Cortex of kidney (tissue), 1 donor: ENCODE measurements around the gene RLBP1.
"Not testable (repeated sequence)": the region's sequence is repeated elsewhere in the genome, so short reads cannot be mapped to it uniquely, and the experiment has no call there.

Experiments used
- DNase-seq: peaks from one replicate; lab custom pipeline; 2025; lab: John Stamatoyannopoulos, UW

Gene RLBP1

DNA sequence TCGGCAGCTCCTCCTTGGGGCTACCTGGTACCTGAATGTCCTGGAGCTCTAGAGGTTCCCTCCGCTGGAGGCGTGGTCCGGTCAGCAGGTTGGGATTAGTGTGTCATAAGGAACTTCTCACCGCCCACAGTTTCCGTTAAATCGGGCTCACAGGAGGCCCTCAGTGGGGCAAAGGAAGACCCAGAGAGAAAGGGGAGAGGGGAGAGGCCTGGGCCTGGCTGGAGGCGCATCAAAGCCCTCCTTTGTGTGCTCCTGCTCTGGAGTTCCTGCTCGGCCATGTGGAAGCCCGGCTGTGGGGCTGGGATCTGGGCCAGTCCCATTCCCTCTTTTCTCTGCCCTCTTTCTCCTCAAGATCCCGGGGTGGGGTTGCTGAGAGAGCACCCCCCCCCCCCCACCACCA lies at the start of gene RLBP1:
TSS of gene RLBP1 (minus strand) at position 37 of the 400 bp plus-strand sequence. CDS start 2,604 bp downstream, outside the sequence.
- no peak for DNase-seq

DNA sequence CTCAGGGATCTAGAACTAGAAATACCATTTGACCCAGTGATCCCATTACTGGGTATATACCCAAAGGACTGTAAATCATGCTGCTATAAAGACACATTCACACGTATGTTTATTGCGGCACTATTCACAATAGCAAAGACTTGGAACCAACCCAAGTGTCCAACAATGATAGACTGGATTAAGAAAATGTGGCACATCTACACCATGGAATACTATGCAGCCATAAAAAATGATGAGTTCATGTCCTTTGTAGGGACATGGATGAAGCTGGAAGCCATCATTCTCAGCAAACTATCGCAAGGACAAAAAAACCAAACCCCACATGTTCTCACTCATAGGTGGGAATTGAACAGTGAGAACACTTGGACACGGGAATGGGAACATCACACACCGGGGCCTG lies 28.8 kb upstream of the RLBP1 start:
- not testable (repeated sequence) for DNase-seq

DNA sequence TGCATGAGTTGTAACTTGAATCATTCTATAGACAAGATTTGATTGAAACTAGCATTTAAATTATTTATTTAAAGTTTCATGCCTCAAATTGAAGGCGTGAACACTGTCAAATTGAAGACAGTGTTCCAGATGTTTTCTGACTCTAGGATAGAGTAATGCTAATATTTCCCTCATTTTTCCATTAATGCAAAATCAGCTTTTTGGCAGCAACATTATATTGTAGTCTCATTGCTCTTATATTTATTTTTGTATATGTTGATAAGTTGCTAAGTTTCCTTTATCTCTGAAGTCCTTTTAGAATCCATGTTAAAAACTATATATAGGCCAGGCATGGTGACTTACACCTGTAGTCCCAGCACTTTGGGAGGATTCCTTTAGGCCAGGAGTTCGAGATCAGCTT lies 27.2 kb upstream of the RLBP1 start:
- no peak for DNase-seq

DNA sequence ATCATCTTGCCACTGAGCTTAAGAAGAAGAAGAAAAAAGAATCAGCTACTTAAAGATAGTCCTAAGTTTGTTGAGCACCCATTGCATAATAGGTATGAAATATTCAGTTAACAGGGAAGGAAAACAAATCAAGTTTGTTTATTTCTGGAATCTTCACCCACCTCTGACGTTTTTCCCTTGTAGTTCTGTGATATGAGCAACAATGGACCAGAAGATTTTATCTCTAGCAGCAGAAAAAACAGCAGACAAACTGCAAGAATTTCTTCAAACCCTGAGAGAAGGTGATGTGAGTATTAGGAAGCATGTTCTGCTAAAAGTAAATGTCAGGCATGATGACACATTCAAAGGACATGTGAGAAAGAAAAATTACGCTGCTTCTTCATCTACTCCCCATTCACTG lies 26.1 kb upstream of the RLBP1 start:
- DNase-seq: no peak

DNA sequence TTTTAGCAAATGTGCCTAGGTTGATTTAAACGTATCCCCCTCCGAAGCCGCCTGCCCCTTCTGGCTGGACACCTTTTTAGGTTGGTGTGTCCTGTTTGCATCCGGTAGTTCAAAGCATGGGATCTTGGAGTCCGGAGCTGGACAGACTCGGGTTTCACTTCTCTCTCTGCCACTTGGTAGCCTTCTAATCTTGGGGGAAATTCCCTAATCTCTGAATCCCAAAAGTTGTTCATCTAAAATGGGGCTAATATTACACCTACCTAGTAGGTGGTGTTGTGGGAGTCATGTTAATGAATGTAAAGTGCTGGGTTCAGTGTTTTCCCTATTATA lies 23.2 kb upstream of the RLBP1 start:
- DNase-seq: no peak

DNA sequence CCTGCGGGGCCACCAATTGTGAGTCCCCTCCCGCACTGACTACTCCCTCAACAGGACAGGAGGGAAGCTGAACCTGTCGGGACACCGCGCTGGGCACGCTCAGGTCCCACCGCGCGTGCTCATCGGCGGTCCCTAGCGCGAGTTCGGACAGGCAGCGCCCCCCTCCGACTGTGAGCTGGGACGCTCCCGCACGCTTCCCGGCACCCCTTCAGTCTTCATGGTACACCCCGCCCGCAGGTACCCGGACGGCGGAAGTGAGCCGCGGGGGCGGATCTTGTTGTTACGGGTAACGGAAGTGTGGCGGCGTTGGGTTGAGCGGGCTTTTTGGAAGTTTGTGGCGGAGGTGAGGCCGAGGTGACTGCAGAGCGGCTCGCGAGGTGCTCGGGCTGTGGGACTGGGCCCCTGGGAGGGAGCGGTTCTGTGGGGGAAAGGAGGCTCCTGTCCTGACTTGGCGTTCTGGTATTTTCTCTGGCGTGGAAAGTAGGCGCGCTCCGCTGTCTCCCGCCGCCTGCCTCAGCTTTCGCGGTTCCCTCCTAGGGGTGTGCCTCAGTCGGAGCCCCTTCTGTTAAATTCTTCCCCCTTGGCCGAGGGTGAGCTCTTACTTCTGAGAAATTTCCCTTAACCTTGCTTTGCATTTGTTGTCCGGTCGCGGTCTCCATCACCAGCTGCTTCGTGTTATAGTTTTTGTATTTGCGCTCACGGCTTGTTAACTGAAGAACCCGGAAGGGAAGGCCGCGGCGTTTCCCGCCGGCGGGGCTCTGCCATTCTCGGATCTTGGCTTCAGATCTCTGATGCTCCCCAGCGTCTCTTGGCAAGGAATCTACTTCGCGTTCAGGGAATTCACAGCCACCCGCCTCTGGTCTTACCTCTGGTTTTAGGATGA lies 22.6 kb upstream of the RLBP1 start, which contains the start of gene FANCI:
TSS of gene FANCI (plus strand) at position 289 of the 883 bp plus-strand sequence. CDS start 3,669 bp downstream, outside the sequence.
- peak; percentile 25 for DNase-seq

DNA sequence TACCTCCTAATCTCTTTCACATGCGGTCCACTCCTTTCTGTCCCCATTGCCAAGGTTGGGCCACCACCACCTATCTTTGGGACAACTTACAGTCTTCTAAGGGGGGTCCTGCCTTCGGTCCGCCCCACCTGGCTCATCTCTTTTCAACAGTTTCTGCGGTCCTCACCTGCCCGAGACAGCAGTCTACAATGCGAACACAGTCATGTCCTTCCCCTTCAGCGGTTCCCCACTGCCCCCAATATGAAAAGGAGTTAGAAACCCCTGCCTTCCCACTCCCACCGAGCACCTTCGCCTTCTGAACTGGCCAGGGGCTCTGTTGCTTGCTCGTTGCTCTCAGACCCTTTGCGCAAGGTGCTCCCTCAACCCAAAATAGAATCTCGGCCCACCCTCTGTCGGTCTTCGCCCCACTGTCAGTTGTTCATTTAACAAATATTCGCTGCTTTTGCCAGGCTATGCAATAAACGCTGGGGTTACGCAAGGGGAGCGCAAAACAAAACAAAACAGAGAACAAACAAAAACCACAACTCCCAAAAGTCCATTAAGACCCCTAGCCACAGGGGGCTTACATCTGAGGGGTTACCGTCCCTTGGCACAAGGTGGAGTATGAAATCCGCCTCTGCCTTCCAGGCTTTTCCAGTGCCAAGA lies 21.8 kb upstream of the RLBP1 start:
- DNase-seq: no peak

DNA sequence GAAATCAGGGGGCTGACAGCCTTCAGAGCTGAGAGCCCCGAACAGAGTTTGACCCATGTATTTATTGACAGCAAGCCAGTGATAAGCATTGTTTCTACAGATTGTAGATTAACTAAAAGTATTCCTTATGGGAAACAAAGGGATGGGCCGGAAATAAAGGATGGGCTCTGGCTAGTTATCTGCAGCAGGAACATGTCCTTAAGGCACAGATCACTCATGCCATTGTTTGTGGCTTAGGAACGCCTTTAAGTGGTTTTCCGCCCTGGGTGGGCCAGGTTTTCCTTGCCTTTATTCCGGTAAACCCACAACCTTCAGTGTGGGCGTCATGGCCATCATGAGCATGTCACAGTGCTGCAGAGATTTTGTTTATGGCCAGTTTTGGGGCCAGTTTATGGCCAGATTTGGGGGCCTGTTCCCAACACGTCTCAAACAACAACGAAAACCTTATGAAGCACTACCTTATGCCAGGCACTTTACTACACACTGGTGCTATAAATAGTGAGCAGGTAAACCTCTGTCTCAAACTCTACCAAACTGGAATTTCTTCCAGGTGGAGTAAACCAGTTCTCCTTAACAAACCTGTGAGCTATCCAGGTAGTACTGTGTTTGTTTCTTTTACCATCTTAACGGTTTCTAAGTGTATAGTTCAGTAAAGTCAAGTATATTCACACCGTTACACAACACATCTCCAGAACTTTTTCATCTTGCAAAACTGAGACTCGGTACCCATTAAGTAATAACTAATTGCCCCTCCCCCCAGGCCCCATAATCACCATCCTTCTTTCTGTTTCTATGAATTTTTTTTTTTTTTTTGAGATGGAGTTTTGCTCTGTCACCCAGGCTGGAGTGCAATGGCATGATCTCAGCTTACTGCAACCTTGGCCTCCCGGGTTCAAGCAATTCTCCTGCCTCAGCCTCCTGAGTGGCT lies 18.8 kb upstream of the RLBP1 start:
- DNase-seq: not testable (repeated sequence)

DNA sequence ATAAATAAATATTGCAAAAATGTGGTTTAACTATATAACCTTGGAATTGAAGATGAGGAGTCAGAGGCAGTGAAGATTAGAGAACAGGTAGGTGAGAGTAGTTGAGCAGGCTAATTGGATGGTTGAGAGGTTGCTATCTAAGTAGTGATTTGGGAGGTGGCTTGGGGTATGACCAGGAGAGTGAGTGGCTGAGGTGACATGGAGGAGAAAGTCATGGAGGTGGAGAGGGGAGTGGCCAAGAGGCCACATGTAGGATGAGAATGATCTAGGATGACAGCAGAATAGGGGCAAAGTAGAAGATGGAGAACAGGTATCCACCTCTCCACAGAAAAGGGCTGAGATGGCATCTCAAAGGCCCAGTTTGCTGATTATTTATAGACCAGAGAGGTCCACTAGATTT lies 10.5 kb upstream of the RLBP1 start:
- DNase-seq: no peak

DNA sequence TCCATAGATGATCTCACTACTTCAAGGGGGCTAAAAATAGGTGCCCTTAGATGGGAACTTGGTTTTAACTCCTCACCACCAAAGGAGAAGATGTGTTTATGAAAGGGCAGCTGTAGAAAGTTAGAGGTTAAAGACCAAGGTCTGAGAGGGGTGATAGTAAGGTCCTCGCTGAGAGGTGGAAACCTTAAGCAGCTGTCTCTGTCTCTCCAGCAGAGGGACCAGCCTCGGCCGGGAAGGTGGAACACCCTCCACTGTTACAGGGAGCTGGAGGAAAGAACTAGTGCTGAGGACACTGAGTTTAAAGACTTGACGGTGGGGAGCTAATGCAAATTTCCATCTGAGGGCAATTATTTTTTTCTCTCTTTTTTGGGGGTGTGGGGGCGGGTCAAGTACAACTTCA lies 8.9 kb upstream of the RLBP1 start:
- no peak for DNase-seq

DNA sequence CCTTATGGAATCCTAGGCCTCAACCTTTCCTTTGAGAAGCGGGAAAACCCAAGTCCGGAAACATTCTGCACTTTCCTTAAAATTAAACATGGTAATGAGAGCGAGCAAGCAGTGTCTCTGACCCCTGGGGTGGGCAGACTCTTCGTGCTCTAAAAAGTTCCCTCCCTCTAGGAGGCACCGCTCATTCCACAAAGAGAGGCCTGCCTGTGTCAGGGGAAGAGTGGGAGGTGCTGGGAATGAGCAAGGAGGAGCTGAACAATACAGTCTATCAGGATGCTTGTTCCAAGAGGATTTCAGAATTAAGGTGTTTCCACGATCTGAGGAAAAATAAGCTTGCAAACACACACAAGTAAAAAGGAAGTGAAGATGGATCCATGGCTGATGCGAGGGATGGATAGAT lies 6.0 kb upstream of the RLBP1 start:
- no peak for DNase-seq

DNA sequence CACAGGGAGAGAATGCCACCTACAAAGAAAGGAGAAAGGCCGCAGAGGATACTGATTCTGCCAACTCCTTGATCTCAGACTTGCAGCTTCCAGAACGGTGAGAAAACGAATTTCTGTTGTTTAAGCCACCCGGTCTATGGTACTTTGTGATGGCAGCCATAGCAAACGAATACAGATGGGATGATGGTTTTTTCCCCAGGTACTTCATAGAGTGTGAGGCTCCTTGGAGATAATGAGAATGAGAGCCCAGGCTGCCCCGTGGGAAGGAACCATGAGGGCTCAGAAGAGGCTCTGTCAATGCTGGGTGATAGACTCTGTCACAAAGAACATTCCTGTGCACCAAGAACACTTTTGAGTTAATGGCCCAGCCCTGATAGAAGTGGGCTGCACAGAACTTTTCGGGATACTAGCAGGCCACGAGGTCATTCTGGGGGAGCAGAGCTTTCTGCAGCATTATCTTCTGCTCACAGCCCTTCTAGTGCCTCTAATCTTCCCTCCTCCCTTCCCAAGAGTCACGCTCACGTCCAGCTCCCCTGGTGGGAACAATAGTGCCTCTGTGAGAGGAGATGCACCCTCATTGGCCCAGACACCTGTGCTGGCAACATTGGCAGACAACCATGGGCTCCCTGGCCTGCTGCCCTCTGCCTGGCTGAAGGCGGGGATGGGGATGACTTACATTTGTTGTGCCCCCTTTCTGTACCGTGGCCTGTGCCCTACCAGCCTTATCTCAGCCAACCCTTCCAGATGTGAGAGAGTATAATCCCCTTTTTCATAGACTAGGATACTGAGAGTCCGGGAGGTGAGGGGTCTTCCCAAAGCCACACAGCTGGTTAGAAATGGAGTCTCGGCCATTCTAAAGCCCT lies 5.2 kb upstream of the RLBP1 start:
- no peak for DNase-seq

DNA sequence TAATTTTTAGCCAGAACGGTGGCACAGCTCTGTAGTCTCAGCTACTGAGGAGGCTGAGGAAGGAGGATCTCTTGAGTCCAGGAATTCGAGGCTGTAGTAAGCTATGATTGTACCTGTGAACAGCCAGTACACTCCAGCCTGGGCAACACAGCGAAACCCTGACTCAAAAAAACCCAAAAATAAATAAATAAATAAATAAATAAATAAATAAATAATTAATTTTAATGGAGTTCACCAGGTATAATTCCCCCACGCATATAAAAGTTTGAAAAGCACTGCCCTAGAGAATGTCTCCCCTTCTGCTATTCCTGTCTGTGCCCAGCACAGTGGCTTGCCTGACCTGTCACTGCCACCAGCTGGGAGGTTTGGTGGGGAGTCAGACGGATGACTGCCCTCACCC lies 4.2 kb upstream of the RLBP1 start:
- DNase-seq: no peak

DNA sequence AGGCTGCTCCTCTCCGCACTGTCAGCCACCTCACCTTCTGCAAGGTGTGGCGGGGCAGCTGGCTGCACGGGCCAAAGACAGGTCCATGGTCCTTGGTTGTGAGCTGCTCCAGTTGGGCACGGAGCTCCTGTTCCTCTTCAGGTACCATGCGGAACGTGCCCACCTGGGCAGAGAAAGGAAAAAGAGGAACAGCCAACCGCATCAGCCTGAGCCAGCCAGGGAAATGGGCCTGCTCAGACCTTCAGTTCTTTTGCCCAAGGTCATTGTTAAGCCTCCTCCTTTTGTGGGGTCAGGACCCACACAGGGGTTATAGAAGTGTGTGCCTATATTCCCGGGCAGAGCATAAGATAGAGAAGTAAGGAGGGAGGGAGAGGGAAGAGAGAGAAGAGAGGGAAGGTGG lies 2.8 kb downstream of the RLBP1 start:
- DNase-seq: no peak

DNA sequence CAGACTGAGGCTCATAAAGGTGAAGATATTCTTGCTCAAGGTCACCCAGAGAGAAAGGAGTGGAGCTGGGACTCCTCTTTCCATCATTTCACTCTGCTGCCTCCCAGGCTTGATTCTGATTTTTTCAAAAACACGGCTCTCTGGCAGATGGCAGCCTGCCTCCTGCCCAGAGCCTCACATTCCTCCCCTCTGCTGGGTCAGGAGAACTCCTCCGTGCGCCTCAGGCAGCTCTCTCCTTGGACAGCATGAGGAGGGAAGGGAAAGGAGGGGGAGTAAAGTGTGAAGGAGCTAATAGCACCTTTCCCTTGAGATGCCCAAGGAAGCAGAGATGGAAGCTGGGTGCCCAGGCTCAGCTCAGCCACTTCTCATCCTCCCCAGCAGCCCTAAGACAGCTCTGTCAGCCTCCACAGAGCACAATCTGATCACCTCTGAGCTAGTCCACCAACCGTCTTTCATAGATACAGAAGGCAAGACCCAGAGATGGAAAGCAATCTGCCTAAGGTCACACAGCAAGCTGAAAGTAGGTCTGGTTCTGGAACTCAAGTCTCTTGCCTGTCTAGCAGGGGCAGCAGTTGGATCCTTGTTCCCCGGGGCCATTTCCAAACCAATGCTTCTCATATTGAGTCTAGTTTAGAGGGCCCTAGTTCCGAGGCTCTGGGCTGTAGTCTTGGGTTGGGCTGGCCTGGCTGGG lies 3.5 kb downstream of the RLBP1 start:
- DNase-seq: no peak

DNA sequence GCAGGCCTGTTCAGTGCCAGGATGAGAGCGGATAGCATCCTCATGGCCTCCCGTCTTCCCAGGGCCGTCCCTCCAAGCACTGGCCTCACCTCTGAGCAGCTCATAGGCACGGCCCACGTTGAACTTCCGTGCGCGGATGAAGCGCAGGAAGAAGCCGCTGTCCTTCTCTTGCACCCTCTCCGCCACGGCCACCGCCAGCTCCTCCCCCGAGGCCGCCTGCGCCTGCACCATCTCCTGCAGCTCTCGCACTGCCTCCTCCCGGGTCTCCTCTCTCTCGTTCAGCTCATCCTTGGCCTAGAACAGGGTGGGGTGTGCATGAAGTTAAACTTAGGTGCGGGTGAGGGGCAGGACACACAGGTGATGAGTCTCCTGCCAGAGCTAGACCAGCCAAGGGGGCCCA lies 4.3 kb downstream of the RLBP1 start:
- no peak for DNase-seq

DNA sequence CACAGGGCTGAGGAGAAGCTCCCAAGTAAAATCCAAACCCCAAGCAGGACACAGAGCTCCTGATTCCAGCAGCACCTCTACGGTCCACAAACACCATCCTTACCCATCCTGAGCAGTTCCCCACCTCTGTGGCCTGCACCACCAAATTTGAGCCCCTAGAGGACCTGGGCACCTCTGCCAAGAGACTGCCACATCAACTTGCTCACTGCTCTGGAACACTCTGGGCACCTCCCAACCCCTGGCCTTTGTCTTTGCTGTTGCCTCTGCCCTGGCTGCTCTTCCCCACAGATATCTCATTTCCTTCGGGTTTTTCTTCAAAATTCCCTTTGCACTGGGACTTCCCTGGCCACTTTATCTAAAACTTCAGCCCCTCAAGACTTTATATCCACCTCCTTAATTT lies 5.8 kb downstream of the RLBP1 start:
- no peak for DNase-seq

DNA sequence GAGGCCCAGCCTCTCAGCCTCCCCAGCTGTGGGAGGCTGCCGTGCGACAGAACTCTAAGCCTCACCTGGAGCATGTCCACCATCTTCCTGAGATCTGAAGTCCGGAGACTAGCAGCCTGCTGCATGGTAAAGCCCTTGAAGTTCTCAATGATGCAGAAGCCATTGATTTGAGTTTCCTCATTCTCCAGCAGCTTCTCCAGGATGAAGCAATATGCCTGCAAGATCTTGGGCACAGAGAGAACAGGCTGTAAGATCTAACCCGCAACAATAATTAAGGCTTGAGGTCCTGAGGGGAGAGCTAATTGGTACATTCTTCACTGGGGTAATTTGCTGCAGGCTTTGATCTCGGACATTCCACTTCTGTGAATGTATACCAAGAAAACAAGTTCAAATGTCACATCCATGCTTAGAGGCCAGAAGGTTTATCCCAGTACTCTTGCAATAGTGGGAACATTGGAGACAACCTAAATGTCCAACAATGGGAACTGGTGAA lies 9.7 kb downstream of the RLBP1 start:
- no peak for DNase-seq

DNA sequence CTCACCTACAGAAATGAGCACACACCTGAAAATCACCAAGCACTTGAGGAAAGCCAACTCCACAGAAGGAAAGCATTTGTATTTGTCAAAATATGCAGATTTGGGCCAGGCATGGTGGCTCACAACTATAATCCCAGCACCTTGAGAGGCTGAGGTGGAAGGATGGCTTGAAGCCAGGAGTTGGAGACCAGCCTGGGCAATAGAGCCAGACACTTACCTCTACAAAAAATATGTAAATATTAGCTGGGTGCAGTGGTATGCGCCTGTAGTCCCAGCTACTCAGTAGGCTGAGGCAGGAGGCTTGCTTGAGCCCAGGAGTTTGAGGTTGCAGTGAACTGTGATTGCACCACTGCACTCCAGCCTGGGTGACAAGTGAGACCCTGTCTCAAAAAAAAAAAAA lies 12.3 kb downstream of the RLBP1 start:
- no peak for DNase-seq

DNA sequence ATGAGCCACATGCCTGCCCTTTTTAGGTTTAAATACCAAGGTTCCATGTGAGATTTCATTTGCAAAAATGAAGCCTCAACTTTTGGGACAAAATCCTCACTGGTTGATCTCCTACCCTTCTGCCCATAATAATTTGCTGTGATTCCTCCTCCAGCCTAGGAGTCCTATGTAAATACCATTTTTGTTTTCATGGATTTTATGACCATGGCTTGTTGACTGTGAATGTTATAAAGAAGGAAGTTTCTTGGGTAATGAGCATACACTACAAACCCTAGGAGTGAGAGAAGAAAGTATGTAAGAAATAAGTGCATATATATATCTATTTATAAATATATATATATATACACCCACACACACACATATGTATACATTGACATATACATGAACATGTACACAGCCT lies 13.1 kb downstream of the RLBP1 start:
- DNase-seq: no peak

DNA sequence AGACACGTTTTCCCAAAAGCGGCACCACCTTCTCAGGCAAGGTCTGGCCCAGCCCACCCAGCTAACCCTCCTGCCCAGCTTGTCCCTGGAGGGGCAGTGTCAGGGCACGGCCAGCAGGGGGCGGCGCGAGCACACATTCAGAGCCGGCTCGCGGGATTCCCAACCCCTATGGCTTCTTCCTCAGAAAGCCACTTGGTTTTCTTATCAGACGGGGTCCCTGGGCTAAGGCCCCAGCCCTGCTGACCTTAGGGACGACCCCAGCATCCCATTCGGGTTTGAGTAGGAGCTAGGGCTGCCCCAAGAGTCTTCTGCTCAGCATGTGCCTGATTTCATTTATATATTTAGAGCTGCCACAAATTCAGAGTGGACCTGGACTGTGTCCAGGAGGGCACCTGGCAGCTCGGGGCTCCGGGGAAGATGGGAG lies 14.5 kb downstream of the RLBP1 start:
- no peak for DNase-seq
